Cardiac septum (tissue), 1 donor: Measurements from ENCODE around the gene ZNF628. TPM values are rescaled to one million over a fixed set of nuclear protein-coding genes. Genes with fewer than 3 reads are reported as not detected.

ENCODE experiments used
- DNase-seq: peaks from one replicate; pipeline ENCODE4 v3.0.0-alpha.2; 2020; ENCODE audit warnings: low spot score
- intact Hi-C: fragments of 100-400 bp; cut with DNase I; formaldehyde crosslinking; loops from one replicate; pipeline ENCODE4 v1.14.0; 2022
- total RNA-seq: library from RNA; stranded (reverse); fragmentation: NEBNext Ultra II Directional; extraction: Animal tissue kit (Norgen Biotek cat#: 25700); gene quantifications from one replicate; pipeline ENCODE4 v1.2.1, GENCODE V29; 2021
- donor health status: DM: no; HTN: no; CAD: no.

Gene ZNF628
- total RNA-seq, 1 donor from 2014 or later: 3.4 TPM

- no peak for DNase-seq
- intact Hi-C loops: no loop called here
These were observed 3.2 kb downstream of the ZNF628 start for GRCh38 chr19:55479451-55480230.

GRCh38 chr19:55481148-55481793, 4.9 kb downstream of the ZNF628 start:
- intact Hi-C loops: no loop called here
- no peak for DNase-seq

- DNase-seq: no peak
- intact Hi-C loops: no loop called here
These were observed 5.4 kb downstream of the ZNF628 start for GRCh38 chr19:55481794-55482155.

GRCh38 chr19:55482156-55482961, 5.9 kb downstream of the ZNF628 start:
- DNase-seq: no peak
- intact Hi-C loops: no loop called here

GRCh38 chr19:55482967-55483705, 6.7 kb downstream of the ZNF628 start:
- no peak for DNase-seq
- intact Hi-C loops: no loop called here

- intact Hi-C loops: no loop called here
- no peak for DNase-seq
These were observed 7.5 kb downstream of the ZNF628 start for GRCh38 chr19:55483706-55484592.

GRCh38 chr19:55484593-55485438, 8.4 kb downstream of the ZNF628 start, which contains the start of gene NAT14:
Gene NAT14 (plus strand): TSS chr19:55485188. CDS start chr19:55485709, 521 bp downstream.
- DNase-seq: no peak
- intact Hi-C loops: no loop called here

GRCh38 chr19:55485439-55486011, 9.1 kb downstream of the ZNF628 start:
- intact Hi-C loops: no loop called here
- DNase-seq: no peak

GRCh38 chr19:55486043-55486970, 9.9 kb downstream of the ZNF628 start:
- no peak for DNase-seq
- intact Hi-C loops: no loop called here

GRCh38 chr19:55486971-55487923, 10.8 kb downstream of the ZNF628 start:
- no peak for DNase-seq
- intact Hi-C loops: no loop called here

- intact Hi-C loops: no loop called here
- no peak for DNase-seq
These were observed 11.7 kb downstream of the ZNF628 start, which contains the start of gene SSC5D for GRCh38 chr19:55487924-55488687. Gene SSC5D (plus strand): TSS chr19:55488436. CDS start chr19:55488590, 154 bp downstream.

- DNase-seq: no peak
- intact Hi-C loops: no loop called here
These were observed 12.7 kb downstream of the ZNF628 start for GRCh38 chr19:55488986-55489710.

GRCh38 chr19:55489711-55490477, 13.5 kb downstream of the ZNF628 start:
- intact Hi-C loops: no loop called here
- DNase-seq: no peak
